HG02588 (cell line): ENCODE data around the gene TMBIM1.

Experiments used
- ATAC-seq: cut with Tn5 transposase; IDR thresholded peaks from one replicate; pipeline ENCODE4 v1.9.1; 2021; ENCODE audit warnings: mild to moderate bottlenecking, moderate library complexity; ENCODE audit not compliant: unreplicated experiment

TMBIM1 gene

GRCh38 chr2:218293715-218294429 lies 1.6 kb upstream of the TMBIM1 start:
- ATAC-seq, result no peak

GRCh38 chr2:218291318-218292047 lies 820 bp downstream of the TMBIM1 start:
- no peak for ATAC-seq

- ATAC-seq, result peak; percentile 51
Measured at GRCh38 chr2:218290316-218291261, 1.7 kb downstream of the TMBIM1 start.

GRCh38 chr2:218289639-218290315 lies 2.5 kb downstream of the TMBIM1 start:
- no peak for ATAC-seq

- ATAC-seq, result peak; percentile 59
Measured at GRCh38 chr2:218286570-218287459, 5.5 kb downstream of the TMBIM1 start.

GRCh38 chr2:218285604-218286003 lies 6.7 kb downstream of the TMBIM1 start:
- ATAC-seq, result no peak

- ATAC-seq, result no peak
Measured at GRCh38 chr2:218284106-218284811, 8.0 kb downstream of the TMBIM1 start.

GRCh38 chr2:218282173-218282991 lies 9.9 kb downstream of the TMBIM1 start:
- ATAC-seq, result no peak

GRCh38 chr2:218281449-218281848 lies 10.9 kb downstream of the TMBIM1 start:
- ATAC-seq, result no peak

GRCh38 chr2:218280260-218280870 lies 11.9 kb downstream of the TMBIM1 start:
- ATAC-seq, result no peak

GRCh38 chr2:218278531-218279360 lies 13.6 kb downstream of the TMBIM1 start:
- ATAC-seq, result no peak

- ATAC-seq, result no peak
Measured at GRCh38 chr2:218277921-218278320, 14.4 kb downstream of the TMBIM1 start.

- ATAC-seq, result no peak
Measured at GRCh38 chr2:218276986-218277755, 15.1 kb downstream of the TMBIM1 start.

GRCh38 chr2:218275371-218276072 lies 16.8 kb downstream of the TMBIM1 start:
- ATAC-seq, result no peak

- no peak for ATAC-seq
Measured at GRCh38 chr2:218274586-218274985, 17.7 kb downstream of the TMBIM1 start.

- no peak for ATAC-seq
Measured at GRCh38 chr2:218273908-218274249, 18.4 kb downstream of the TMBIM1 start.
